GM06990 (cell line): Measurements from ENCODE around the gene MOB1B.
A peak's percentile ranks its signal among the peaks of the same experiment; 100 is the strongest.

Source experiments
- DNase-seq: peaks from one replicate; pipeline ENCODE4 v3.0.0-alpha.2; 2011; ENCODE audit not compliant: insufficient read length; ENCODE audit errors: extremely low read depth
- H3K27me3 ChIP-seq: replicated peaks from 2 replicates; pipeline ENCODE4 v1.6.0; 2011; ENCODE audit warnings: low read length; ENCODE audit not compliant: control insufficient read depth, insufficient read depth
- H3K36me3 ChIP-seq: 2 replicates; pipeline ENCODE4 v1.5.1; 2011; ENCODE audit warnings: low read length; ENCODE audit not compliant: control insufficient read depth, insufficient read depth
- H3K4me3 ChIP-seq: replicated peaks from 2 replicates; pipeline ENCODE4 v1.5.1; 2011; ENCODE audit warnings: low read depth, mild to moderate bottlenecking, control low read depth, low read length
- CTCF ChIP-seq: IDR thresholded peaks from 2 replicates; pipeline ENCODE4 v1.5.1; 2011; ENCODE audit warnings: low read length, control low read depth, mild to moderate bottlenecking, inconsistent platforms; ENCODE audit not compliant: insufficient read depth, poor library complexity, severe bottlenecking

Gene MOB1B

GRCh38 chr4:70991596-70991995 lies 89.4 kb downstream of the MOB1B start:
- no peaks in the 10 kb centered on the region for H3K36me3 ChIP-seq
- DNase-seq, result no peak
- TF ChIP-seq CTCF, result no peak
- no peaks in the 10 kb centered on the region for H3K27me3 ChIP-seq
- H3K4me3 ChIP-seq, result no peak overlapping the region

- Histone ChIP-seq H3K27me3 (no peaks in the 10 kb centered on the region), H3K4me3 (peak overlapping the region; percentile 72), H3K36me3 (no peaks in the 10 kb centered on the region)
- no peak for TF ChIP-seq CTCF
- DNase-seq, result no peak
Observed at GRCh38 chr4:70992391-70992881, 90.3 kb downstream of the MOB1B start.

GRCh38 chr4:70993181-70994068 lies 91.3 kb downstream of the MOB1B start, which contains the start of gene DCK:
TSS of gene DCK (plus strand) at chr4:70993649. CDS start at chr4:70993836, 187 bp downstream.
- TF ChIP-seq CTCF, result no peak
- Histone ChIP-seq H3K27me3 (no peaks in the 10 kb centered on the region), H3K4me3 (peak within 1 kb of the TSS; percentile 72), H3K36me3 (no peaks in the 10 kb centered on the region)
- DNase-seq, result peak; percentile 97

- Histone ChIP-seq H3K27me3 (no peaks in the 10 kb centered on the region), H3K36me3 (no peaks in the 10 kb centered on the region), H3K4me3 (peak overlapping the region; percentile 72)
- no peak for DNase-seq
- TF ChIP-seq CTCF, result no peak
Observed at GRCh38 chr4:70994069-70994366, 91.8 kb downstream of the MOB1B start.

GRCh38 chr4:70994387-70995099 lies 92.4 kb downstream of the MOB1B start:
- Histone ChIP-seq H3K27me3 (no peaks in the 10 kb centered on the region), H3K4me3 (peak overlapping the region; percentile 72), H3K36me3 (no peaks in the 10 kb centered on the region)
- DNase-seq, result peak; percentile 27
- TF ChIP-seq CTCF, result no peak
